Heart left ventricle (tissue), 13 donors: ENCODE measurements around the gene DDX3X.

Experiments used
- POLR2A ChIP-seq, 2 donors: fragments of 450-650 bp; IDR thresholded peaks; one replicate each; pipeline ENCODE4 v1.6.1; 2017; ENCODE audit warnings: antibody characterized with exemption in 2 of 2, mild to moderate bottlenecking in 2 of 2, moderate library complexity in 2 of 2
- TF ChIP-seq, protein P1 (sequence below), 12 donors: fragments of 200-600 bp; sonication (generic) in 4 of 12; IDR thresholded peaks; one replicate each; pipeline versions ENCODE4 v1.5.0 to v1.8.0; 2018 to 2022; ENCODE audit warnings: antibody characterized with exemption in 12 of 12, mild to moderate bottlenecking in 5 of 12
- donor health status: ischemic (EF 13 %, LVEDD 7.1; RV severe dilation, severe dysfunction).
- donor health status: DM: no; HTN: yes; CAD: no.
- donor health status: DM: no; HTN: no; CAD: no.
- donor health status: ischemic (EF 25% LVEDD 6.9; RV normal size, moderate dysfunction).
- donor health status: ischemic (EF 25% LVEDD 5.7; RV mildly dilated, moderate dysfunction).
- donor health status: ischemic (EF 35%, LVEDD 5.7; RV mildly dilated, moderate dysfunction).
- donor health status: nonischemic (EF 11% LVEDD 7.7; RV severe dilation, severe dysfunction).
- donor health status: DM: yes; HTN: yes; CAD: no.
- donor health status: PGD.
- donor health status: ischemic (EF 29% LVEDD 5.4; RV normal size, mild dysfunction).
- donor health status: nonischemic (EF 23%, LVEDD 6.1; RV moderate dilation, normal function).

GRCh38 chrX:41412261-41413081 is 78.5 kb downstream of the DDX3X start:
- TF ChIP-seq, protein P1, sequence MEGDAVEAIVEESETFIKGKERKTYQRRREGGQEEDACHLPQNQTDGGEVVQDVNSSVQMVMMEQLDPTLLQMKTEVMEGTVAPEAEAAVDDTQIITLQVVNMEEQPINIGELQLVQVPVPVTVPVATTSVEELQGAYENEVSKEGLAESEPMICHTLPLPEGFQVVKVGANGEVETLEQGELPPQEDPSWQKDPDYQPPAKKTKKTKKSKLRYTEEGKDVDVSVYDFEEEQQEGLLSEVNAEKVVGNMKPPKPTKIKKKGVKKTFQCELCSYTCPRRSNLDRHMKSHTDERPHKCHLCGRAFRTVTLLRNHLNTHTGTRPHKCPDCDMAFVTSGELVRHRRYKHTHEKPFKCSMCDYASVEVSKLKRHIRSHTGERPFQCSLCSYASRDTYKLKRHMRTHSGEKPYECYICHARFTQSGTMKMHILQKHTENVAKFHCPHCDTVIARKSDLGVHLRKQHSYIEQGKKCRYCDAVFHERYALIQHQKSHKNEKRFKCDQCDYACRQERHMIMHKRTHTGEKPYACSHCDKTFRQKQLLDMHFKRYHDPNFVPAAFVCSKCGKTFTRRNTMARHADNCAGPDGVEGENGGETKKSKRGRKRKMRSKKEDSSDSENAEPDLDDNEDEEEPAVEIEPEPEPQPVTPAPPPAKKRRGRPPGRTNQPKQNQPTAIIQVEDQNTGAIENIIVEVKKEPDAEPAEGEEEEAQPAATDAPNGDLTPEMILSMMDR (IDR thresholded peaks at IDR 0.05) = peak in 1 of 12 donors; percentile 11
- TF ChIP-seq POLR2A (IDR thresholded peaks at IDR 0.05) = no peak
